AG09319 (cell line): Measurements from ENCODE around the gene LASP1.
"Not testable (repeated sequence)": the region's sequence is repeated elsewhere in the genome, so short reads cannot be mapped to it uniquely, and the experiment has no call there.

Experiments
- DNase-seq: peaks from one replicate; pipeline ENCODE4 v3.0.0-alpha.2; 2010; ENCODE audit warnings: low read depth; ENCODE audit errors: extremely low read depth
- CTCF ChIP-seq: IDR thresholded peaks from 2 replicates; pipeline ENCODE4 v1.5.1; 2011; ENCODE audit warnings: low read depth, mild to moderate bottlenecking, inconsistent platforms, low read length, moderate library complexity

The LASP1 gene

GRCh38 chr17:38906460-38907228, 36.8 kb downstream of the LASP1 start:
- no peak for DNase-seq
- no peak for TF ChIP-seq CTCF

- DNase-seq, result no peak
- TF ChIP-seq CTCF, result no peak
Measured at GRCh38 chr17:38907930-38908675, 38.2 kb downstream of the LASP1 start.

- no peak for TF ChIP-seq CTCF
- DNase-seq, result no peak
Measured at GRCh38 chr17:38908676-38909181, 38.9 kb downstream of the LASP1 start.

- no peak for DNase-seq
Measured at GRCh38 chr17:38910325-38910724, 40.5 kb downstream of the LASP1 start.

GRCh38 chr17:38911081-38911730, 41.3 kb downstream of the LASP1 start:
- no peak for TF ChIP-seq CTCF
- DNase-seq, result no peak

More at GRCh38 chr17:38910325-38910724, 40.5 kb downstream of the LASP1 start:
- no peak for TF ChIP-seq CTCF

GRCh38 chr17:38911731-38912081, 41.8 kb downstream of the LASP1 start:
- DNase-seq, result not testable (repeated sequence)

- no peak for DNase-seq
- TF ChIP-seq CTCF, result no peak
Measured at GRCh38 chr17:38912221-38912813, 42.5 kb downstream of the LASP1 start.
